ENCODE data around the gene ATXN7L3.

Gene ATXN7L3

GRCh38 chr17:44218344-44219107, 18.8 kb upstream of the ATXN7L3 start:
- peak; percentile 95 for DNase-seq (ENCODE audit: low spot score)

GRCh38 chr17:44217738-44218343, 18.2 kb upstream of the ATXN7L3 start:
- no peak for DNase-seq (ENCODE audit: low spot score)

GRCh38 chr17:44216694-44217093, 17.0 kb upstream of the ATXN7L3 start:
- DNase-seq (ENCODE audit: low spot score): no peak

- no peak for DNase-seq (ENCODE audit: low spot score)
Observed at GRCh38 chr17:44216173-44216572, 16.5 kb upstream of the ATXN7L3 start.

- DNase-seq (ENCODE audit: low spot score): no peak
Observed at GRCh38 chr17:44214896-44215295, 15.2 kb upstream of the ATXN7L3 start.

- no peak for DNase-seq (ENCODE audit: low spot score)
Observed at GRCh38 chr17:44214230-44214494, 14.5 kb upstream of the ATXN7L3 start.

GRCh38 chr17:44213403-44214229, 13.9 kb upstream of the ATXN7L3 start:
- DNase-seq (ENCODE audit: low spot score): no peak

GRCh38 chr17:44212507-44213402, 13.1 kb upstream of the ATXN7L3 start:
- no peak for DNase-seq (ENCODE audit: low spot score)

GRCh38 chr17:44211281-44212265, 11.9 kb upstream of the ATXN7L3 start:
- no peak for DNase-seq (ENCODE audit: low spot score)

- peak; percentile 88 for DNase-seq (ENCODE audit: low spot score)
Observed at GRCh38 chr17:44210342-44211192, 10.9 kb upstream of the ATXN7L3 start.

- no peak for DNase-seq (ENCODE audit: low spot score)
Observed at GRCh38 chr17:44209786-44210341, 10.2 kb upstream of the ATXN7L3 start.

GRCh38 chr17:44207743-44208142, 8.1 kb upstream of the ATXN7L3 start:
- no peak for DNase-seq (ENCODE audit: low spot score)

- DNase-seq (ENCODE audit: low spot score): no peak
Observed at GRCh38 chr17:44207319-44207718, 7.6 kb upstream of the ATXN7L3 start.

- no peak for DNase-seq (ENCODE audit: low spot score)
Observed at GRCh38 chr17:44206825-44207155, 7.1 kb upstream of the ATXN7L3 start.

GRCh38 chr17:44205962-44206824, 6.5 kb upstream of the ATXN7L3 start:
- no peak for DNase-seq (ENCODE audit: low spot score)

- no peak for DNase-seq (ENCODE audit: low spot score)
Observed at GRCh38 chr17:44204441-44204882, 4.8 kb upstream of the ATXN7L3 start.

- no peak for DNase-seq (ENCODE audit: low spot score)
Observed at GRCh38 chr17:44203731-44204440, 4.2 kb upstream of the ATXN7L3 start.

GRCh38 chr17:44202756-44203155, 3.1 kb upstream of the ATXN7L3 start:
- no peak for DNase-seq (ENCODE audit: low spot score)
